Measurements from ENCODE around the gene HINT3.

DNA sequence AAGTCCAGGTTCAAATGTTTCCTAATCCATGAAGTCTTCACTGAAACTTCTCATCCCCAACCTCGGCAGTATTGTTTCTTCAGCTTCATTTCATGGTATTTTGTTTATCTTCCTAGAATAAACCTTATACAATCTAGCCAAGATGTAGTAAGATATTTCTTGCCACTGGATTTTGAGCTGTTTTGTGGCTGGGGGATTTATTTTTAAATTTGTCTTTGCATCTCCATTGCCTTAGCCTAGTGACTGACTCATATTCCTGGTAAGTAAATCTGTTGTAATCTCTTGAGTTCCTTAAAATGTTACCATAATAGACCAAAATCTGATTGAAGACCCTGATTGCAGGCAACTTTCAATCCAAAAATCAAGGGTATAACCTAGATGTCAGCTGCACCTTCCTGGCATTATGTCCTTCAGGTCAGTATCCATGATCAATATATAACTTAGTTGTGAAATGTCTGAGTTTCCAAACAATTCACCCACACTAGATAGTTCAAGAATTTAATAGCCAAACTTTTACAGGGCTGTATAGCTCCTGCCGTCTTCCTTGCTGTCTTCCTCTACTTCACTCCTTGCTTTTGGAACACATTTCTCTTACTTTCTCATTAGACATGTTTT, 25.1 kb downstream of the HINT3 start:
- TF ChIP-seq, protein P1, sequence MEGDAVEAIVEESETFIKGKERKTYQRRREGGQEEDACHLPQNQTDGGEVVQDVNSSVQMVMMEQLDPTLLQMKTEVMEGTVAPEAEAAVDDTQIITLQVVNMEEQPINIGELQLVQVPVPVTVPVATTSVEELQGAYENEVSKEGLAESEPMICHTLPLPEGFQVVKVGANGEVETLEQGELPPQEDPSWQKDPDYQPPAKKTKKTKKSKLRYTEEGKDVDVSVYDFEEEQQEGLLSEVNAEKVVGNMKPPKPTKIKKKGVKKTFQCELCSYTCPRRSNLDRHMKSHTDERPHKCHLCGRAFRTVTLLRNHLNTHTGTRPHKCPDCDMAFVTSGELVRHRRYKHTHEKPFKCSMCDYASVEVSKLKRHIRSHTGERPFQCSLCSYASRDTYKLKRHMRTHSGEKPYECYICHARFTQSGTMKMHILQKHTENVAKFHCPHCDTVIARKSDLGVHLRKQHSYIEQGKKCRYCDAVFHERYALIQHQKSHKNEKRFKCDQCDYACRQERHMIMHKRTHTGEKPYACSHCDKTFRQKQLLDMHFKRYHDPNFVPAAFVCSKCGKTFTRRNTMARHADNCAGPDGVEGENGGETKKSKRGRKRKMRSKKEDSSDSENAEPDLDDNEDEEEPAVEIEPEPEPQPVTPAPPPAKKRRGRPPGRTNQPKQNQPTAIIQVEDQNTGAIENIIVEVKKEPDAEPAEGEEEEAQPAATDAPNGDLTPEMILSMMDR (IDR thresholded peaks at IDR 0.05), result no peak
- no peak for TF ChIP-seq ZFX (IDR thresholded peaks at IDR 0.05; ENCODE audit: borderline replicate concordance)
